Mucosa of rectum (tissue), 2 donors: ENCODE results near the gene CCDC39.

Experiments
- H3K27ac ChIP-seq, 2 donors: one replicate each; pipeline ENCODE4 v1.7.0; 2013; ENCODE audit warnings: inconsistent platforms in 2 of 2, low read depth in 2 of 2, low read length in 2 of 2
- H3K27me3 ChIP-seq, 2 donors: one replicate each; pipeline ENCODE4 v1.7.0; 2013; ENCODE audit warnings: low read length in 2 of 2; ENCODE audit not compliant: control insufficient read depth in 2 of 2, insufficient read depth in 2 of 2
- H3K36me3 ChIP-seq, 2 donors: one replicate each; pipeline ENCODE4 v1.7.0; 2013; ENCODE audit warnings: low read length in 2 of 2; ENCODE audit not compliant: control insufficient read depth in 2 of 2, insufficient read depth in 2 of 2
- H3K4me1 ChIP-seq, 2 donors: one replicate each; pipeline ENCODE4 v1.7.0; 2013; ENCODE audit warnings: low read length in 2 of 2, mild to moderate bottlenecking in 1 of 2; ENCODE audit not compliant: control insufficient read depth in 2 of 2, insufficient read depth in 2 of 2
- H3K4me3 ChIP-seq, 2 donors: one replicate each; pipeline ENCODE4 v1.7.0; 2013; ENCODE audit warnings: low read length in 2 of 2
- H3K9ac ChIP-seq, 2 donors: one replicate each; pipeline ENCODE4 v1.7.0; 2013; ENCODE audit warnings: low read length in 2 of 2, low read depth in 1 of 2, mild to moderate bottlenecking in 1 of 2
- H3K9me3 ChIP-seq, 2 donors: one replicate each; pipeline ENCODE4 v1.7.0; 2013; ENCODE audit warnings: low read length in 2 of 2; ENCODE audit not compliant: control insufficient read depth in 2 of 2
- donor health status: healthy.
- donor health status: Normal muscosa, but diverticular disease.

The CCDC39 gene

GRCh38 chr3:180684807-180685206 lies 5.5 kb upstream of the CCDC39 start:
- Histone ChIP-seq H3K4me3 (no peak overlapping the region), H3K36me3 (no peaks in the 10 kb centered on the region), H3K9ac (no peak overlapping the region), H3K27me3 (peaks cover 0 to 2% of the 10 kb centered on the region in 2 donors), H3K4me1 (peaks cover 2 to 4% of the 10 kb centered on the region in 2 donors), H3K27ac (no peak overlapping the region), H3K9me3 (no peaks in the 10 kb centered on the region)

- no peaks in the 10 kb centered on the region for H3K9me3 ChIP-seq
- H3K27ac ChIP-seq: no peak overlapping the region
- H3K9ac ChIP-seq: no peak overlapping the region
- peaks cover 8 to 11% of the 10 kb centered on the region in 2 donors for H3K4me1 ChIP-seq
- no peaks in the 10 kb centered on the region for H3K36me3 ChIP-seq
- peaks cover 5 to 7% of the 10 kb centered on the region in 2 donors for H3K27me3 ChIP-seq
- H3K4me3 ChIP-seq: no peak overlapping the region
Measured at GRCh38 chr3:180683816-180684215, 4.5 kb upstream of the CCDC39 start.

GRCh38 chr3:180680097-180680430 lies 775 bp upstream of the CCDC39 start:
- Histone ChIP-seq H3K27me3 (peaks cover 7 to 11% of the 10 kb centered on the region in 2 donors), H3K4me3 (peak overlapping the region; percentile 63 to 82), H3K36me3 (no peaks in the 10 kb centered on the region), H3K9ac (no peak overlapping the region), H3K27ac (no peak overlapping the region), H3K9me3 (no peaks in the 10 kb centered on the region), H3K4me1 (peaks cover 8 to 11% of the 10 kb centered on the region in 2 donors)

- Histone ChIP-seq H3K9me3 (no peaks in the 10 kb centered on the region), H3K27ac (no peak overlapping the region), H3K4me1 (peaks cover 8 to 11% of the 10 kb centered on the region in 2 donors), H3K27me3 (peaks cover 7 to 11% of the 10 kb centered on the region in 2 donors), H3K36me3 (no peaks in the 10 kb centered on the region), H3K9ac (no peak overlapping the region), H3K4me3 (no peak overlapping the region)
Measured at GRCh38 chr3:180678231-180678630, 1.1 kb downstream of the CCDC39 start.

- no peak overlapping the region for H3K9ac ChIP-seq
- no peak overlapping the region for H3K4me3 ChIP-seq
- H3K36me3 ChIP-seq: no peaks in the 10 kb centered on the region
- no peaks in the 10 kb centered on the region for H3K27me3 ChIP-seq
- H3K4me1 ChIP-seq: no peaks in the 10 kb centered on the region
- H3K27ac ChIP-seq: no peak overlapping the region
- H3K9me3 ChIP-seq: no peaks in the 10 kb centered on the region
Measured at GRCh38 chr3:180661444-180661843, 17.8 kb downstream of the CCDC39 start.

- H3K27ac ChIP-seq: no peak overlapping the region
- no peaks in the 10 kb centered on the region for H3K9me3 ChIP-seq
- no peak overlapping the region for H3K9ac ChIP-seq
- no peak overlapping the region for H3K4me3 ChIP-seq
- no peaks in the 10 kb centered on the region for H3K4me1 ChIP-seq
- no peaks in the 10 kb centered on the region for H3K36me3 ChIP-seq
- no peaks in the 10 kb centered on the region for H3K27me3 ChIP-seq
Measured at GRCh38 chr3:180657094-180657493, 22.2 kb downstream of the CCDC39 start.

- Histone ChIP-seq H3K9me3 (no peaks in the 10 kb centered on the region), H3K27ac (no peak overlapping the region), H3K27me3 (no peaks in the 10 kb centered on the region), H3K4me3 (no peak overlapping the region), H3K9ac (no peak overlapping the region), H3K36me3 (no peaks in the 10 kb centered on the region), H3K4me1 (no peaks in the 10 kb centered on the region)
Measured at GRCh38 chr3:180656406-180656805, 22.9 kb downstream of the CCDC39 start.

GRCh38 chr3:180646187-180646790 lies 33.0 kb downstream of the CCDC39 start:
- H3K9me3 ChIP-seq: no peaks in the 10 kb centered on the region
- no peak overlapping the region for H3K27ac ChIP-seq
- H3K36me3 ChIP-seq: no peaks in the 10 kb centered on the region
- H3K27me3 ChIP-seq: no peaks in the 10 kb centered on the region
- H3K4me1 ChIP-seq: no peaks in the 10 kb centered on the region
- H3K9ac ChIP-seq: no peak overlapping the region
- no peak overlapping the region for H3K4me3 ChIP-seq

GRCh38 chr3:180640987-180641386 lies 38.3 kb downstream of the CCDC39 start:
- Histone ChIP-seq H3K27me3 (no peaks in the 10 kb centered on the region), H3K36me3 (no peaks in the 10 kb centered on the region), H3K9ac (no peak overlapping the region), H3K4me3 (no peak overlapping the region), H3K27ac (no peak overlapping the region), H3K9me3 (no peaks in the 10 kb centered on the region), H3K4me1 (no peaks in the 10 kb centered on the region)

GRCh38 chr3:180633722-180634121 lies 45.6 kb downstream of the CCDC39 start:
- H3K4me3 ChIP-seq: no peak overlapping the region
- H3K9me3 ChIP-seq: no peaks in the 10 kb centered on the region

GRCh38 chr3:180631317-180631716 lies 48.0 kb downstream of the CCDC39 start:
- no peak overlapping the region for H3K9ac ChIP-seq
- no peak overlapping the region for H3K4me3 ChIP-seq
- no peaks in the 10 kb centered on the region for H3K4me1 ChIP-seq
- no peaks in the 10 kb centered on the region for H3K36me3 ChIP-seq
- no peaks in the 10 kb centered on the region for H3K27me3 ChIP-seq
- no peak overlapping the region for H3K27ac ChIP-seq
- H3K9me3 ChIP-seq: no peaks in the 10 kb centered on the region

More at GRCh38 chr3:180633722-180634121, 45.6 kb downstream of the CCDC39 start:
- Histone ChIP-seq H3K9ac (no peak overlapping the region), H3K27me3 (no peaks in the 10 kb centered on the region), H3K4me1 (no peaks in the 10 kb centered on the region), H3K36me3 (no peaks in the 10 kb centered on the region), H3K27ac (no peak overlapping the region)
